NCI-H2171 treated with DMSO at 0.1 percent for 48 hours (cell line): Measurements from ENCODE around the gene DPM3.
A peak's percentile ranks its signal among the peaks of the same experiment; 100 is the strongest.

Experiments used
- DNase-seq: peaks from one replicate; lab custom pipeline; 2025; lab: John Stamatoyannopoulos, UW

The DPM3 gene

GRCh38 chr1:155093911-155094621 is 46.3 kb downstream of the DPM3 start:
- peak; percentile 77 for DNase-seq

DNA sequence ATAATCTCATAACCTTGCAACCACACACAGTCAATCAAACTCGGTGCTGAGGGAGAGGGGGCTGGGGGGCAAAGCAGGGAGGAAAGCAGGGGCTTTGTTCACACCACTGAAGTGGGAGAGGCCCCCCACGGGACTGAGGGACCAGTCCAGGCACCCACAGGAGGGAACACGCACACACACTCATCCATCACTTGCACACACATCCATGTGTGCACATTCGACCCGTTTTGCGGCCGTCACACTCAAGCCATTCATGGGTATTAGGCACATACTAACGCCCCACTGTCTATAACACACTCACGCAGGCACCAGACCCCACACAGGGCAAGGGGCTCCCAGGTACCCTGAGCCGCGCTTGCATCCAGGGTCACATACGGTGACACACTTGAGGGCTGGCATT is 47.7 kb downstream of the DPM3 start:
- DNase-seq, result no peak

GRCh38 chr1:155092131-155092530 is 48.2 kb downstream of the DPM3 start:
- no peak for DNase-seq

DNA sequence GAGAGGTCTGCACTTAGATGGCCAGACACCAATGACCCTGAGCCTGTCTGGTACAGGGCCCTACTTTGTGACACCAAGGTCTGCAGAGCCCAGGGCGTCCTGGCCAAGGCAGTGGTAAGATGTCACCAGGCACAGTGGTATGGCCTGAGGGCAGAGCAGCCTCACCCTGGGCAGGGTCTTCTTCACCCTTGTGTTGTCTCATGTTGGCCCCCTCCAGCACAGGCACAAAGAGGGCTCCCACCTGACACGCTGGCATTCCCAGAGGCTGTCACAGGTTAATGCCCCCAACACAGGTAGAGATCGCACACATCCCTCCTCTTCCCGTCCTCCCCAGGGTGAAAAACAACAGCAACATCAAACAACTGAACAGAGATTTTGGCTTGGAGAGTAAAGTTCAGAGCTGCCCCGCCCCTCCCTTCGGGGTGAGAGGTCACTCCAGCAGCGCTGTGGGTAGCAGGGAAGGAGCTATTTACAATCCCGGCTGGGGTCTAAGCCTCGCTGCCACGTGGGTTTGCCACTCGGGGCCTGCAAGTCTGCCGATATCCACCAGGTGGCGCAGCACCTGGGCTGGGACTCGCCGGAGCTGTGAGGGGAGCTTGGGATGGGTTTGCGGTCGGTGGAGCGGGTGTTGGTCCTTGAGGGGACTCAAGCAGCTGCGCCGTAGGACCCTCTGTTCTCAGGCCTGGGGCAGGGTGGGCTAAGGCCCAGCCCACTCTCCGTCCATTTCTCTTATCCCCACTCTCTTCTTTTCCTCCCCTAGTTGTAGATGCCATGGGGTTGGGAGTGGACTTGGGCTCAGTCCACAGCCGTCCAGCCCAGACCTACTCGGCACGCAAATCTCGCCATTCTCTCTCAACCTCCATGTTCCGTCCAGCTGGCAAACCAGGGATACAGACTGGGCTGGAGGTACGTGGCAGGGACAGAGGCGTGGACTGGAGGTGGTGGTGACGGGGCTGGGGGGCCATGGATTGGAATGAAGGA is 49.0 kb downstream of the DPM3 start:
- DNase-seq, result peak; percentile 65
